Activated T-helper 1 cell treated with anti-CD3 and anti-CD28 coated beads, Interleukin-2, amount 50 U/mL, for 16 hours (primary cell): ENCODE measurements around the gene SNX30.
A peak's percentile ranks its signal among the peaks of the same experiment; 100 is the strongest.

Experiments used
- DNase-seq, 2 donors: peaks; one replicate each; pipeline ENCODE4 v3.0.0-alpha.2; 2020; ENCODE audit warnings: low read depth in 1 of 2, low spot score in 1 of 2

The SNX30 gene

DNA sequence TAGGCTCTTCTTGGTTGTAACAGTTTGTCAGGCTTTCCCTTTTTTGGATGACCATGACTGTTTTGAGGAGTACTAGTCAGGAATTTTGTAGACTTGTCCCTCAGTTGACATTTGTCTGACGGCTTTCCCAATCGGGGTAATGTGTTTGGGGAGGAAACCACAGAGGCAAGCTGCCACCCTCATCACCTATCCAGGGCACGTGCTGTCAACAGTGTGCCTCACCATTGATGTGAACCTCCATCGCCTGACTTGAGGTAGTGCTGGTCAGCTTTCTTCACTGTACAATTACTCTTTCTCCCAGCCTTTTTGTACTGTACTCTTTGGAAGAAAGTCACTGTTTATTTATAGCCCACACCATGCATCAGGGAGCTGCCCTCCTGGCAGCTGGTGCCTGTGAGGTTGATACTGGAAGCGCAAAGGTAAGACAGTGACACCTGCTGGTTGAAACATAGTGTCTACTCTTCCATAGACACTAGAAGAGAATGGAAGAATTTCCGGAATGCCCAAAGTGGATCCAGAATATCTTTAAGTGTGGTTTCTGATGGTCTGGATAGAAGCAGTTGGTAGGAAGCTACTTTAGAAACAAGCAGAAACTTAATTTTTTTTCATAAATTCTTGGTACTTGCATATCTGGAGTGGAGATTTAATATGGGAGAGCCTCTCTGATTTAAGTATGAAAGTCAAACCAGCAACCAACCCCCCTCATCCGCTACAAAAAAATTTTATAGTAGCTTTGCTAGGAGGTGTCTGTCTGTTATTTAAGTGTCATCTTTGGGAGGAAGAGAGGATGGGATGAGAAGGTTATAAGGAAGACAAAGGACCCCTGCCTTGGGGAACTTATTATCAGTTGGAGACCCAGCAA is 69.3 kb downstream of the SNX30 start:
- no peak for DNase-seq

DNA sequence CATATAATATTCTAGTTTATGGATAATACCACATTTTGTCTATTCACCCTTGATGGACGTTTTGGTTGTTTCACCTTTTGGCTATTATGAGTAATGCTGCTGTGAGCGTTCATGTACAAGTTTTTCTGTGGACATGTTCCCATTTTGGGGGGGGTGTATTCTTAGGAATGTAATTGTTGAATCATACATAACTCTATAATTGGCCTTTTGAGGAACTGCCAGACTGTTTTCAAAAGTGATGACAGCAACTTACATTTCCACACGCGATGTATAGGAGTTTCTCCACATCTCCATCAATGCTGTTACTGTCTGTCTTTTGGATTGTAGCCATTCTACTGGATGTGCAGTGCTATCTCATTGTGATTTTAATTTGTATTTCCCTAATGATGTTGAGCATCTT is 70.3 kb downstream of the SNX30 start:
- no peak for DNase-seq

DNA sequence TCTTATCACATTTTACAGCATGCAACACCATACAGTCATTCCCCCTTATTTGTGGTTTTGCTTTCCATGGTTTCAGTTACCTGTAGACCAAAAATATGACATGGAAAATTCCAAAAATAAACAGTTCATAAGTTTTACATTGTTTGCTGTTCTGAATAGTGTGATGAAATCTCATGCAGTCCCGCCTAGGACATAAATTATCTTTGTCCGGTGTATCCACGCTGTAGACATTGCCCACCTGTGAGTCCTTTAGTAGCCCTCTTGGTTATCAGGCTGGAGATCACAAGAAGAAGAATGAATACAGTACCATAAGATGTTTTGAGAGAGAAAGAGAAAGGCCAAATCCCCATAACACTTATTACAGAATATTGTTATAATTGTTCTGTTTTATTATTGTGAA is 72.1 kb downstream of the SNX30 start:
- no peak for DNase-seq

DNA sequence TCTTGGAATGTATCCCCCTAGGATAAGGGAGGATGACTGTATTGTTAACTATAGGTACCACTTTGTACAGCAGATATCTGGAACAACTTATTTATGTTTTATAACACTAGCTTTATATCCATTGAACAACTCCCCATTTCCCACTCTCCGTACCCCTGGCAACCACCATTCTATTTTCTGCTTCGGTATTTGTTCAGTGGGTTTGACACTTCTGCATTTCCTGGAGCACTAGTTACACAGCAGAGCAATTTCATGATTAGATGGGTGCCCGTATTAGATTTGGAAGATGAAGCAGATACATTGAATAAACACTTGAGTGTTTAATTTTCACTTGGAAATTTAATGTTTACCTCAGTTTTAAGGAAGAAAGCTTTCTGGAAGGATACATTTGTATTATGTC is 72.7 kb downstream of the SNX30 start:
- no peak for DNase-seq

DNA sequence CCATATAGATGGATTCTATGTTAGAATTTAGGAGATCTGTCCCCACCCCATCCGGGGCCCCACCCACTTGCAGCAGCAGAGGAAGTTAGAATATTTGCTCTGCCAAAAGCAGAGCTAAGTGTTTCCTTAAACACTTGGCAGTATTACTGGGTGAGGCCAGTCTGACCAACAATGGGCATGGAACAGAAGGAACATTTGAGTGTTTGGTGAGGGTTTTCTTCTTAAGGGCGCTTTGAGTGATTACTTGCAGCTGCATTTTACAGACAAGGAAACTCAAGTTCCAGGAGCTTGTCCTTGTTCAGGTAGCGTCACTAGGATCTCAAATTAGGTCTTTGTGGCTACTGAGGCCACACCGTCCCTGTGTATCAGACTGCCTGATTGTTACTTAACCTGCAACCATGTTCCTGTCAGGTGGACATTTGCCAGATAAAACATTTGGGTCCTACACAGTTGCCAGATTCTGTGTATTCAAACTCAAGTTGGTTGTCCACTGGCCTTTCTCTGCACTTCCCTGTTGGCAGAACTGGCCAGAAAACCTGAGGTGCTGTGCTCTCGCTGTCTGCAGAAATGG is 80.8 kb downstream of the SNX30 start:
- DNase-seq, result no peak

DNA sequence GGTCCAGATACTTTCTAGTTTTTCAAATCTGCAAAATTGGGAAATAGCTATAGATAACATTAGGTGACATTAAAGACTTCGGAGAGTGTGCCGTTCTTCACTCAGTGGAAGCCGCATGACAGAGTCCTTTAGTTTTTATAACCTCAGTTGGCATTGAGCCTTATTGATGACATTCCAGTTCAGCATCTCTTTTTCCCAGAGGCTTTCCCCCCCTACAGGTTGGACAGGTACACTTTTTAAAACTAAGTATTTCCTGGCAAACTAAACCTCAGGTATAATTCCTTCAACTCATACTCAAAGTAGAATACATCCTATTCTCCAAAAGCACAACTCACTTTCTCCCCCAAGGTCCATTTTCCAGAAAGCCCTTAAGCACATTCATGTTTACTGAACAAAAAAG is 81.4 kb downstream of the SNX30 start:
- no peak for DNase-seq

DNA sequence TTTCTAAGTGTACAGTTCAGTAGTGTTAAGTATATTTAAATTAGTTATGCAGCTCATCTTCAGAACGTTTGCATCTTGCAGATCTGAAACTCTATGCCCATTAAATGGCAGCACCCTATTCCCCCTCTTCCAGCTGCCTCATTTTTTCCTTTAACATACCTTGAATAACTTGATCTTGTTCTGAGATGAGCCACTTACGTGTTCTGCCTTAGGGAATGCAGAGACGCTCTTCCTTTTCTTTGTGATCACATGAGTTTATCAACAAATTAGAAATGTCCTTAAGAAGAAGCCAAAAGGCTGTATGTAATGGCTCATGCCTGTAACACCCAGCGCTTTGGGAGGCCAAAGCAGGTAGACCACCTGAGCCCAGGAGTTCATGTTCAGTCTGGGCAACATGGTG is 82.5 kb downstream of the SNX30 start:
- DNase-seq, result no peak

DNA sequence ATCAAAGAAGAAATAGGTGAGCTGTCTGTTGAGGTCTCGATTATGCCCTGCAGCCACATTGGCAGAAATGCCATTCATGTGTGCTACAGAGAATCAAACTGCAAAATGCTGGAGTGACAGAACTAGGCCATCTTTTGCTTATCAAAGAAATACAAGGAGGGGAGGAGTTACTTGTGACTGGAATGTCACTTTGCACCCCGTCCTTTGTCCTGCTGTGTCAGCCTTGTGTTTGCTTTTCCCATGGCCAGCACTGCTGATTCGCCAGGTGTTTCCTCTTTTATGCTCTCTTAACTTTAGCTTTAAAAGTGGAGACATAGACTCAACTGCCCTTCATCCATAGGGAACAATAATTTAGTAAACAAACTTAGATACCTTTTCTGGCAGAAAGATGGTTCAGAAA is 85.8 kb downstream of the SNX30 start:
- DNase-seq, result no peak

DNA sequence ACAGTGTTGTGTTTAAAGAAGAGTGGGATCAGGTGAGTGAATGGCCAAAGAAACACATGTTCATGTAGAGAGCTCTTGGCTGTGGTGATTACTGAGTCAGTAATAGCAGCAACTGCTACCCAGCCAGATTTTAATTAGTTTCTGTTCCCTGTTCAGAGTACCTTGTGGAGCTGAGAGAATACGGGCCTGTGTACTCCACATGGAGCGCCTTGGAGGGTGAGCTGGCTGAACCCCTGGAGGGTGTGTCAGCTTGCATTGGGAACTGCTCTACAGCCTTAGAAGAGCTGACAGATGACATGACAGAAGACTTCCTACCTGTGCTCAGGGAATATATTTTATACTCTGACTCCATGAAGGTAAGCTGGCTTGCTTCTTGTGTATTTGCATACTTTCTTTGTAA is 87.8 kb downstream of the SNX30 start:
- no peak for DNase-seq

DNA sequence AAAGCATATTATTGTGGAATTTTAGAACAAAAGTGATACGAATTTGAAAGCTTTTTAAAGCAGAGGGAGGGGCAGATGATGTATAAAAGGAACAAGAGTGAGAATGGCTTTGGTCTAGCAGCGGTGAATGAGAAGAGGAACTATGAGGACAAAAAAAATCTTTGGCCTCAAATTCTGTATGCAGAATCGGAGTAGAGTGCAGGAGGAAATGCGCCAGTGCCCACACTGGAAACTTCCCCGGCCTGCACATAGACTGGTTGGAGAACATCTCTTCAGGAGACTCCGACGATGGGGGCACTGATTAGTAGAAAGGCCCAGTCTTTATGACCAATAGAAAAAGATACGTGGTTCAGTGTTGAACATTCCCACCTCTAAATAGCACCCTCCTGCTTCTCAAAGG is 88.8 kb downstream of the SNX30 start:
- DNase-seq, result no peak

DNA sequence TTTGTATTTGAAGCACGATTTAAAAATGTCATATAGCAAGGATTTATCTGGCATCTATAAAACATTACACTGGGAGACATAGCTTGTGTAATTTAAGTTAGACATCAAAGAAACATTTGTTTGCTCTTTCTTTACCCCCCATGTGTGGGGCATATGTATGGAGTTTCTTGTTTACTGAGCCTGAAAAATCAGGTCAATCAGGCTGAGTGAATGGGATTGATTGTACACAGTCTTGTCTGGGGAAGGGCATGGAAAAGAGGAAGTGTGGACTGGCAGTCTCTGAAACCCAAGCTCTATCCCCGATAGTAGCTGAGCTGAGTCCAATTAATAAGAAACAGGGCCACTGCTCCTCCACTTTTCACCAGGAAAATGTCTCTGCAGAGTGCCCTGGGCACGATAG is 90.7 kb downstream of the SNX30 start:
- DNase-seq, result no peak

DNA sequence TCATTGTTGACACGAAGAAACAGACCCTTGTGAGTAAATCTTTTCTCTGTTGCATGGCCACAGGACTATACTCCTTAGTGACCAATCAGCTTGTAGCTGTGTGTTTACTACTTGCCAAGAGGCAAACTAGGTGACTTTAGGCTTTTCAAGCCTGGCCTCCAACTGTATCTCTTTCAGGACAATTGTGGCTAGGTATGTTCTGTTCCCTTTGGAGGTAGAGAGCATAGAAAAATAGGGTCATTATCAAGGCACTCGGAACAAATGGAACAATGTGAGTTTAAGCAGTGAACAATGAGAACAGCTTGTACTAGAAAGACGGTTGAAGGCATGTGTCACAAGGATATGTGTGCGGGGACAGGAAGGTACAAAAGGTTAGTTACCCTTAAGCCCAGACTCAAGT is 92.0 kb downstream of the SNX30 start:
- DNase-seq, result no peak

DNA sequence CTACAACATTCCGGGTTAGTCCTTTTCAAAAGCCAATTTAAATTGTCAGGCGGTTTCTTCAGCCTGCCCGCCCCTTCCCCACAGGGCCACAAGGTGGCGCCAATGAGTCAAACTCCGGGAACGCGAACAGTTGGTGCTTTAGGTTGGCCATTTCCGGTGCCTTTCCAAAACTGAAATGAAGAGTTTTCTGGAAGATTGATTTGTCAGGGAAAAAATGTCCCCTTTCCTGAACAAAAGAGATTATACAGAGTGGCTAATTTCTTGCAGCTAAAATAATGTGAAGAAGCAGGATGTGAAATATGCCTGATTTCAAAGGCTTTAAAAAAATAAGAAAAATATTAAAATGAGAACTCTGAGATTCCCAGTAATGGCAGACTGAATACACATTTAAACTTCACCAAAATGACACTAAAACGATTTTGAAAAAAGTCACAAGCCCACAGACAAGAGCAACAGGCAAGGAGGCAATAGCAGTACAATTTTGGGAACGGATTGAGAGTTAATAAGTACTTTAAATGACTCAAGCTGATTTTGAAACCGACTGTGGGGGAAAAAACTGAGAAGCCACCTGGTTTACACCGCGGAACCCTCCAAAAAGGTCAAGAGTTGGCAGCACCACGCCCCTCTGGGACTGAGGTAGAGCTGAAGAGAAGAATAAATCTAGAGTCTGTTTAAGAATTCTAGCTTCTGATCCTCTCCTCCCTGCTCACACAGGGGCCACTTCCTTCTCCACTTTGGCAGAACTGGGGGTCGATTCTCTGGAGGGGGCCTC is 94.4 kb downstream of the SNX30 start:
- peak; percentile 57 to 65 for DNase-seq

DNA sequence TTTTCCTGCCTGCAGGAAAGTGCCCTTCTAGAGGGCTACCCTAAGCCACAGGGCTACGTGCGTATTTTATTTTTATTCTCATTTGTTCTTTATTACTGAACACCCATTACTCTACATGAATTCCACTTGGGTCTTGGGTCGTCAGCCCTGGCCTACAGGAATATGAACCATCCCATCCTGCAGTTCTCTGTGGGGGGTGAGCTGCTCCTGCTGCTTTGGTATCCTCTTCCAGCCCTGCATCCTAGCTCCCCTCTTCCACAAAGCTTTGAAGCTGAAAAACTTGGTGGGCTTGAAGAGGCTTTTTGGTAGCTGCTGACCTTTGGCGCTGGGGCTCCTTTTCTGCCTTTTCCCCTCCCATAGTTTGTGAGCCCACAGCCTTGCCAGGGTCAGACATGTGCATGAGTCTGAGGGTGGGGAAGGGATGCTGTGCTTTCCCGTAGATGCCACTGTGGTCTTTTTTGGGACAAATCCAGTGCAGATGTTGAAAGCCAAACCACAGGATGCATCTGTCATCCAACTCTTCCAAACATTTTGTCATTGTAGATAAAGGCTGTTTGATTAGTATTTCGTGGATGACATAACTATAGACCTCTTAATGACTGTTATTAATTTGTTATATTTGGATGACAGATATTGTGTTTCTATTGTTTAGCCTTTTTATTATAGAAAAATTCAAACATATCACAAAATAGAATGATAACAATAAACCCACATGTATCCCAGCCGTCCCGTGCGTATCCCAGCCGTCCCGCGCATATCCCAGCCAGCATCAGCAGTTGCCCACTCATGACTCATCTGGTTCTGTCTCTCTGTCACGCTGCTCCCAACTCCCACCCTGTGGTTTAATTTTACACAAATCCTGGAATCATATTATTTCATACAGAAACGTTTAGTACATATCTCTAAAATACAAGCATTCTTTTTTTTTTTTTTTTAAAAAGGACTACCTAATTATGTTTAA is 96.2 kb downstream of the SNX30 start:
- no peak for DNase-seq

DNA sequence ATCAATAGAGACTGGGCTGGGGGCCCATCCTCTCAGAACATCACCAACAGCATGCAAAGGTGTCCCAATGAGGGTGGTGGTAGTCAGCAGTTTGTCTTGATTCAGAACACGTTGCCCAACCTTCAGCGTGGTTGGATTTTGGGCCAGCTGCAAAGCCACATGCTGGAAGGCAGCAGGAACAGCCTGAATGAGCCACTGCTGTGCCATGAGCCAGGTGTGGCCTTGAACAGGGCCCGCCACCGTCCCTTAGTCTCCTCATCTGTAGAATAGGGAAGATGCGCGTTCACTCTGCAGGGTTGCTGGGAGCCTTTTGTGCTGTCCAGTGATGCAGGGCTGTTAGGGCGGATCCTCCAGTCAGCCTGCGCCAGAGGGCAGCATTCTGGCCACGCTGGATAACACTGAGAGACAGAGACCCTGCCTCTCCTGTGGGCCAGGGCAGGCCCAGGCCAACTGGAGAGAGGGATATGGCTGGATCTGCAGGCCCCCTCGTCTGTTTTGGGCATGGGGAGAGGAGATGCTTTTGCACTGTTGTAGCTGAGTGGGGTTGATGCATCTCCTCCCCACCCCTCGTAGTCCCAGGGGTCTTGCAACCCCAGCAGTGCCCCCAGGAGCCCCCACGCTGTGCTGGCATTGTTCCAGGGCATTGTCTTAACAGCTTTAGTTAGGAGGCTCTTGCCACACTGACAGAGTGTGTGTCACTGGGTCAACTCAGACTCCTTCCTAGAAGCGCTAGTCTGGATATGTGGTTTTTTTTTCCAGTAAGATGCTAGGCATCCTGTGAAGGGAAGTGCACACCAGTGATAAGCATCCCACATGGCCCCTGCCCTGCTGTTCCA is 98.0 kb downstream of the SNX30 start:
- no peak for DNase-seq

DNA sequence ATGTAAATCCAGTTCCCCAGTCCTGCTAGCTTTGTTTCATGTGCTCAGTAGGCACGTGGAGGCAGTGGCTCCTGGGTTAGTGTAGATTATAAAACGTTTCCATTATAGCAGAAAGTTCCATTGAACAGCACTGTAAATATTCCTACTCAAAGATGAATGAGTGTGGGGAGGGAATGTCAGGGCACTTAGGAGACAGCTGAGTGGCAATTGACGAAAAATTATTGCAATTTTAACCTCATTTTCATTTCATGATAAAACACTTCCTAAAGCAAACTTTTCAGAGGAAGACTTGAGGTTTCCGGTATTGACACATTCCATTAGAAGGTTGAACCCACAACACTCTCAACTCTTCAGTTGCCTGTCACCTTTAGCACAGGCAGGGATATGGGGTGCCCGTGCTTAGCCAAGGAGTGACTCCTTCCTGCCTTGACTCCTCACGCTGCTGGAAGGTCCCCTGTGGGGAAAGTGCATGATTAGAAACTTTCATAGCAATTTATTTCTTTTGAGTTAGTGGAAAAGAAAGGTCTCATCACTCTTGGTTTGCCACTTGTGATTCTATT is 98.9 kb downstream of the SNX30 start:
- DNase-seq, result no peak

DNA sequence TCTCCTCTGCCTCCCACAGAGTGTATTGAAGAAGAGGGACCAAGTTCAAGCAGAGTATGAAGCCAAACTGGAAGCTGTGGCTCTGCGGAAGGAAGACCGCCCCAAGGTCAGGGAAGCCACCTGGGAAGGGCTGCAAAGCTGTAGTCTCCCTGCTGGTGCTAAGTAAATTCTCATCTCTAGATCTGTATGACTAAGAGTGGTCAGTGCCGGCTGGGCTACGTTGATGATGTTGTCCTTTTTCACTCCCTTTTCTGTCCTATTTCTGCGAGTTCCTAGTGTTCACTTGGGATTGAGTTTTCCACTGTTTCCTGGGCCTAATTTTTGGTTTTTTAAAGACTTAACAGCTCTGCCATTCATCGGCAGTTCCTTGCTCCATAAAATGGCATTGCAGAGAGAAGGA is 100.3 kb downstream of the SNX30 start:
- DNase-seq, result no peak

DNA sequence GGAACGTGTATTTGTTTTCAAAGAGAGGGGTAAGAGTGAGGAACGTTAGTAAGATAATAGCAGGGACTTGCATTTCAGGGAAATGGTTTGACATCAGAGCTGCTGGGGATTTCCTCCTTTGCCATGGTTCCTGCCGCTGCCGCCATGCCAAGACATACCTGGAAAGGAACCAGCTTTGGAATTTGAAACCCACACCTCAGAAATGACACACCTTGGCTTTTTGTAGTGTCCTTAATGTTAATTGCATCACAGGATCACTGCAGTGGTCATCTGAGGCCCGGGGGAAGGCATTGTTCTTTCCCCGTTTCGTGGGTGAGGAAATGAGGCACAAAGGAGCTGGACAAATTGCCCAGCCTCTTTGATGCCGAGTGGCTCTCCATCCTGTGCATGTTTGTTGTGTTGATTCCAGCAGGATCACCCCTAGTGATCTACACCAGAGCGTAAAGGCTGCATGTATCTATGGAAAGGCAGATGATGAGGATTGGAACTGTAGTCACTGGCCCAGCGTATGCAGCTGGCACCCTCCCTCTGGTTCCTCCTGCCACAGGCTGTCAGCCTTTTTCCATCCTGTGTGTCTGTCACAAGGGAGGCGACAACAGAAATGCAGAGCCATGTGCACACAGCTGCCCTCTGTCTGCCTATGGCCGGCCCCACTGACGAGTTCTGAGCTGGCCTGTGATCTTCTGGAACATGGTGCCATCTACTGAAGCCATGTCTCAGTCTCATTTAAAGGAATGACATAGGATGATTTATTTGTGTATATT is 102.4 kb downstream of the SNX30 start:
- DNase-seq, result no peak

DNA sequence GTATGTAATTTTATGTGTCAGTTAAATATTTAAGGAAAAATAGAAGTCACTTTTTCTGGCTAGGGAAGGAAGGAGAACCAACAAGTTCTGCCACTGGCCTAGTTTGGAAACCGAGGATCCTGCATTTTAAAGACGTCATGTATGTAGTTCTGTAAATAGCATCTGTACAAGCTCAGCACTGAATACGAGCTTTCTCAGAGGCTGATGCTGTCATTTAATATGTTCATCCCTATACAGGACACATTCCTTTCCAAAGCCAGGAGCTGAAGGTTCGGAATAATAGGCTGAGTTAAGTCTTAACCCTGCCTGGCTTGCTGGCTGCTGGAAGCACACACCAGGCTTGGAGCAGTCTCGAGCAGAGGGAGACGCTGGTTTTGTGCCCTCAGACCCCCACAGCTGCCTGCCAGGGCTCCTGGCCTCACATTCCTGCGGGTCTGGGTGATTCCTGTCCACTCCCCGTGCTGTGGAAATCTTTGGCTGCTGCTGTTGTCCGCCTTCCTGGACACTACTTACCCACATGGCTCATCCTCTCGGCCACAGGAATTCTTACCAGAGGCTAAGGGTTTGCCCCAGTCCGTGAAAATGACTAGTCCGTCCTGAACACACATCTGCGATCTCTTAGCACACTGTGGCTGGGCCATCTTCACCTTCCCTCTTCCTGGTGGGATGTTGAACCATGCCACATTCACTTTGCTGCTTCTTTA is 103.5 kb downstream of the SNX30 start:
- DNase-seq, result no peak
